HG03432 (cell line): ENCODE measurements around the gene LAMA5.

Source experiments
- ATAC-seq: cut with Tn5 transposase; IDR thresholded peaks from one replicate; pipeline ENCODE4 v1.9.1; 2021; ENCODE audit warnings: mild to moderate bottlenecking, moderate library complexity; ENCODE audit not compliant: unreplicated experiment

LAMA5 gene

GRCh38 chr20:62359491-62360121 lies 7.5 kb downstream of the LAMA5 start:
- ATAC-seq = no peak

DNA sequence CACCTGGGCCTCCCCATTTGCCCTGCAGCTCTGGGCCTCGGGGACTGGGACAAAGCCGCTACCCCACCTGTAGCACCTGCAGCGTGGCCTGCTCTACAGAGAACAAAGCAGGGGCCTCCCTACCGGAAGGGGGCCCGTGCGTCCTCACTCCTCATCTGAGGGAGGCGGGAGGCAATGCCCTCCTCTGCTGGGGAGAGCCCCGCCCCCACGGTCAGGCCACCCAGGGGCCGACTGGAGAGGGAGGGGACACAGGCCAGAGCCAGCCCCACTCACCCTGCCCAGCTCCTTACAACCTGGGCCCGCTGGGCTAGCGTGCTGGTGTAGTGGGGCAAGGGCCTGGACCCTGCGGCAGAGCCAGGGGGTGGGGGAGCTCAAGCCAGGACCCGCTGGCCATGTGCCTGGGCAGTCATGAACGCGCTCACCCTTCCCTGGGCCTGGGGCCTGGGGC lies 8.0 kb downstream of the LAMA5 start:
- no peak for ATAC-seq

DNA sequence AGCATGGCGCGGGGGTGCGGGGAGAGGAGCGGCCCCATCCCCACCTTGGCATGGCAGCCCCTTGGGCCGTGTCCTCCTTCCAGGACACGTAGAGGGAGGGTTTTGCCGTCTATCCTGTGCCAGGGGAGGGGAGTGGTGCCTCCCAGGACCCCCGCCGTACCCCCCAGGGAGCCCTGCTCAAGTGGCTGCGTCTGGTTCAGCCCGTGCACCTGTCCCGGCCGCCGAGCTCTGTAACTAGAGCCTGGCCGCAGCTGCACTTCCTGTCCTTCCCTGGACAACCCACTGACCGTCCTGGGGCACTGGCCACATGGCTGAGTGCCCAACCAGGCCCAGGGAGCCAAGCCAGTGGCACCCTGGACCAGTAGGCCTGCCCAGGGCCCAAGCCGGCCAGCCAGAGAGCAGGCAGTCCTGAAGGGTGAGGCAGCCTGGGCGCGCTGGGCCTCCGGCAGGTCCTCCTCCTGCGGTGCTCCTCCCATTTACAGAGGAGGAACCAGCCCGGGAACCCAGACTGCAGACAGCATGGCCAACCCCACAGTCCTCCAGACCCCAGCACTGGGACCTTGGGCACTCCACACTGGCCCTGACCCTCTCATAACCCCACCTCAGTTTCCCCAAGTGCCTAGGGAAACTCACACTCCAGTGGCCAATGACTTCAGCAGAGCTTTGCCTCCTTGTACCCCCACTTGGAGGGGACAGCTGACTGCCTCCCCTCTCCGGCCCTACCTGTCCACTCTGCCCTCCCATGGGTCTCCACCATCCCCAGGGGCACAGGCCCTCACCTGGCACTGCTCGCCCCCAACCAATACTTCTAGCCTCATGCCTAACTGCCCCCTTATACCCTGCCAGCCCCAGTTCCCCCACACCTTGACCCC lies 8.7 kb downstream of the LAMA5 start:
- ATAC-seq = no peak

DNA sequence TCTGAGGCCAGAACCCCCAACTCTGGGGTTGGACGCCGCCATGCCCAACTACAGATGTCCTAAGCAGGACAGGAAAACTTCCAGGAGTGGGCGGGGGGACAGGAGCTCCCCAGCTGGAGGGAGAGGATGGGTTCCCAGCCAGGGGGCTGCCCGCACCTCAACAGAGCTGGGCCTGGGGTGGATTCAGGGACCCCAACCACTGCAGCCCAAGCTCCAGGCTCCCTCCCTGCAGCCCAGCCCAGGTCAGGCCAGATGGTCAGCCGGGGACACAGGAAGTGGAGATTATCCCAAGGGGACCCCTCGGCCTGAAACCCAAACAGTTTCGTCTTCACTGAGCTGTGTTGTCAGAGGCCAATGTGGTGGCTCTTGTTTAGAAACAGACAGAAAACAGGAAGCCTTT lies 9.4 kb downstream of the LAMA5 start:
- no peak for ATAC-seq

- ATAC-seq = no peak
Measured at GRCh38 chr20:62357187-62357667, 9.9 kb downstream of the LAMA5 start.

GRCh38 chr20:62356589-62357186 lies 10.4 kb downstream of the LAMA5 start:
- ATAC-seq = no peak

GRCh38 chr20:62355878-62356588 lies 11.1 kb downstream of the LAMA5 start:
- ATAC-seq = no peak

GRCh38 chr20:62355516-62355877 lies 11.6 kb downstream of the LAMA5 start:
- ATAC-seq = no peak

DNA sequence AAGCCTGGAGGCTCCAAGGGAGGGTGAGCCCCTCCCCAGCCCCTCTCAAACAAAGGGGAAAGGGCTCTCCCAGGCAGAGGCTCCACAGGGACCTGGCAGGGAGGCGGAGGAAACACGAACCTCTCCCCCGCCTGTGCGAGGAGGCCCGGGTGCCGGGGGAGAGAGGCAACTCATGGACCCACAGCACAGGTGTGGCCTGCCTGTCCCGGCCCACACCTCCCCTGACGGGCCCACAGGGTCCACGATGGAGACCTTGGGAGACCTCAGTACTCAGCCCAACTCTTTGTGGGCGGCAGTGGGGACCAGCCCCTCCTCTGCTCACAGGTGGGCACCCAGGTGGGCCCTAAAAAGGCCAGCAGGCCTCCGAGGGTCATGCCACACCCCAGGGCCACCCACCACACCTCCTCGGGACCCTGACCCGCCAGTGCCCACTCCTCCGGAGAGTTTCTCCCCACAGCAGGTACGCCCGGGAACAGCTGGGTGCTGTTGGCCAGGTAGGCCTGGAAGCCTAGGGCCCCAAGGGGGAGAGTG lies 12.2 kb downstream of the LAMA5 start:
- no peak for ATAC-seq

GRCh38 chr20:62354031-62354808 lies 12.9 kb downstream of the LAMA5 start:
- ATAC-seq = no peak

GRCh38 chr20:62353289-62354030 lies 13.7 kb downstream of the LAMA5 start:
- no peak for ATAC-seq

DNA sequence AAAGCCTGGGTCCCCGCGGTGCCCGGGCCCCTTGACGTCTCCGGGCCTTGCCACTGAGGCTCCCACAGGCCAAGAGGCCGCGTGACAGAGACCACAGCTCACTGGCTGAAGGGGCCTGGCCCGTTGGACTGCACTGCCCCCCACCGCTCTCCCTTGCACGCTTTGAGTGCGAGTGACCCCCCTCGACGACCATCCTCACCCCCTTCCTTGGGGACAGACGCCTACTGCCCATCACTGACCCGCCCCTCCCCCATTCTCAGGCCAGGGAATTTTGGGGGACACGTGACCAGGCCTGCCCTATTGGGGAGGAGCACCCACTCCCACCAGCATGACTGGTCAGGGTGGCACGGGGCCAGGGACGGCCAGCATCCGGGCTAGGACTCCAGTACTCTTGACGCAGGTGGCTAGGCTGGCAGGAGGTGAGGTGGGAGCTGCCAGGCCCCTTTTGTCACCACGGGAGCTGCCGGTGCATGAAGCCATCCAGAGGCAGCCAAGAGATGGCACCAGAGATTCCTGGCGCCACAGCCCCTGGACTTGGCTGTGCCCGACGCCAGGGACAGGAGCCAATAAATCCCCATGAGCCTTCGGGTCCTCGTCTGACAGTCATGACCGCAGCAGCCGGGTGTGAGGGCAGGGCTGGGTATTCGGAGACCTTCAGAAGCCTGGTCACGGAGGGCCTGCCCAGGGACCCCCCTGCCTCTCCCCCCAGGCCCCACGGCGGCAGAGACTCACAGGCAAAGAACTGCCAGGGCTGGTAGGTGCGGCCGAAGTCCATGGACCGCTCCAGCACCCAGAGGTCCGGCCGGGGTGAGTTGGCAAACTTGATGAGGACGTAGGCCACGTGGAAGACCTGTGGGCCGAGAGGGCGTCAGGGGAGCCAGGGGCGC lies 14.5 kb downstream of the LAMA5 start:
- ATAC-seq = no peak

- ATAC-seq = no peak
Measured at GRCh38 chr20:62351469-62352401, 15.4 kb downstream of the LAMA5 start.

- ATAC-seq = no peak
Measured at GRCh38 chr20:62350629-62351422, 16.3 kb downstream of the LAMA5 start.

DNA sequence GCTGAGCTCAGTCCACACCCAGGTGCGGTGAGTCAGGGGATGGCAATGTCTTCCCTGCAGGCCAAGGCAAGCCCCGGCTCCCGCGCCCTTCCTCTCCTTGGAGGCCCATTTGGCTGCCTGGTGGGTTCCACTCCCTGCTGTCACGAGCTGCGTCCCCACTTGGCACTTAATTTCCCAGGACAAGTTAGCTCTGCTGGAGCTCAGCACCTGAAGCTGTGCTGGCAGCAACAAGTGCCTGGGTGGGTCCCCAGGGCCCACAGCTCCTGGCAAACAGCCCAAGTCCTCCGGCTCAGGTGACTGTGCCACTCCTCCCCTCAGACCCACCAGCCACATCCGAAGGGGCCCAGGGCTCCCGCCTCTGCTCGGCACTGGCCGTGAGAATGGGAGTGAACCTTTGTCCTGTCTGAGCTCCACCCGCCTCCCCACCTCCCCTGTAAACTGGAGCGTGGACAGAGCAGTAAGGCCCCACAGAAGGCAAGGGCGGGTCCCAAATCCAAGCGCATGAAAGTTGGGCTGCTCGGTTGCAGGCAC lies 16.9 kb downstream of the LAMA5 start:
- ATAC-seq = no peak

- no peak for ATAC-seq
Measured at GRCh38 chr20:62349556-62350097, 17.5 kb downstream of the LAMA5 start.
